Astrocyte (in vitro differentiated cells and primary cell): ENCODE measurements around the gene TRAPPC3.

Experiments
- EZH2 ChIP-seq: IDR thresholded peaks from 2 replicates; pipeline ENCODE4 v1.6.1; 2012; ENCODE audit warnings: mild to moderate bottlenecking, low read length, inconsistent platforms; ENCODE audit not compliant: insufficient read depth
- TF ChIP-seq, protein P1 (sequence below): IDR thresholded peaks from 2 replicates; pipeline ENCODE4 v1.5.1; 2011; ENCODE audit warnings: low read depth, mild to moderate bottlenecking, inconsistent platforms, low read length, moderate library complexity; ENCODE audit not compliant: insufficient read depth

DNA sequence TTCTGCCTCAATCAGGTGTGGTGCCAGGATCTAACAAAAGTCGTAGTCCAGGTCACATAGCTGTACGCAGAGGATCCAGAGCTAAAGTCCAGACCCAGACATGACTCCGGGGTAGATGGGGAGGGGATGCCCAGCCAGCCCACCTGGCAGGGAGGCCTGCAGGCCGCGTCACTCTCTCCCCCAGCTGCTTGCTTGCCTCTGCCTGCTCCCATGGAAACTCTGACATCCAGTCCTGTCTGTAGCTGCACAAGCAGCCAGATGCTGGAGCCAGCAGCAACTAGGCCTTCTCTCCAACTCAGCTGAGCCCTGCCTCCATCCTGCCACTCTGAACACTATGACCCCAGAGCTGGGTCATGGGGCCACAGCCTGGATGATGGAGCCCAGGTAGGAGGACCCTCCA, 32.4 kb downstream of the TRAPPC3 start:
- TF ChIP-seq, protein P1, sequence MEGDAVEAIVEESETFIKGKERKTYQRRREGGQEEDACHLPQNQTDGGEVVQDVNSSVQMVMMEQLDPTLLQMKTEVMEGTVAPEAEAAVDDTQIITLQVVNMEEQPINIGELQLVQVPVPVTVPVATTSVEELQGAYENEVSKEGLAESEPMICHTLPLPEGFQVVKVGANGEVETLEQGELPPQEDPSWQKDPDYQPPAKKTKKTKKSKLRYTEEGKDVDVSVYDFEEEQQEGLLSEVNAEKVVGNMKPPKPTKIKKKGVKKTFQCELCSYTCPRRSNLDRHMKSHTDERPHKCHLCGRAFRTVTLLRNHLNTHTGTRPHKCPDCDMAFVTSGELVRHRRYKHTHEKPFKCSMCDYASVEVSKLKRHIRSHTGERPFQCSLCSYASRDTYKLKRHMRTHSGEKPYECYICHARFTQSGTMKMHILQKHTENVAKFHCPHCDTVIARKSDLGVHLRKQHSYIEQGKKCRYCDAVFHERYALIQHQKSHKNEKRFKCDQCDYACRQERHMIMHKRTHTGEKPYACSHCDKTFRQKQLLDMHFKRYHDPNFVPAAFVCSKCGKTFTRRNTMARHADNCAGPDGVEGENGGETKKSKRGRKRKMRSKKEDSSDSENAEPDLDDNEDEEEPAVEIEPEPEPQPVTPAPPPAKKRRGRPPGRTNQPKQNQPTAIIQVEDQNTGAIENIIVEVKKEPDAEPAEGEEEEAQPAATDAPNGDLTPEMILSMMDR = no peak
- TF ChIP-seq EZH2 = no peak
